Gastroesophageal sphincter (tissue), 4 donors: Measurements from ENCODE around the gene ADAMTS12. TPM values are rescaled to one million over a fixed set of nuclear protein-coding genes. Genes with fewer than 3 reads are reported as not detected.

Experiments
- ATAC-seq: fragments of 150-250 bp; one replicate; pipeline ENCODE4 v1.9.1; 2016; ENCODE audit warnings: mild to moderate bottlenecking, moderate library complexity
- H3K27ac ChIP-seq, 4 donors: fragments of 200-600 bp; sonication (generic) in 3 of 4; 1 replicate in 3 of 4; 2 replicates in 1 of 4; pipeline ENCODE4 v1.5.1; 2016 to 2019
- H3K27me3 ChIP-seq: fragments of 200-600 bp; sonication (generic); one replicate; pipeline ENCODE4 v1.5.1; 2019
- H3K36me3 ChIP-seq, 2 donors: fragments of 200-600 bp; sonication (generic); one replicate each; pipeline ENCODE4 v1.5.1; 2019; ENCODE audit warnings: control low read depth in 1 of 2
- H3K4me1 ChIP-seq, 3 donors: fragments of 200-600 bp; sonication (generic); 1 replicate in 2 of 3; 2 replicates in 1 of 3; pipeline ENCODE4 v1.5.1; 2016 to 2019; ENCODE audit warnings: control low read depth in 2 of 3
- H3K4me3 ChIP-seq, 2 donors: fragments of 200-600 bp; sonication (generic); one replicate each; pipeline ENCODE4 v1.5.1; 2019; ENCODE audit warnings: mild to moderate bottlenecking in 1 of 2, moderate library complexity in 1 of 2
- H3K9me3 ChIP-seq, 3 donors: fragments of 200-600 bp; sonication (generic); one replicate each; pipeline ENCODE4 v1.5.1; 2017 to 2019; ENCODE audit warnings: control low read depth in 2 of 3
- CTCF ChIP-seq, 4 experiments: fragments of 200-600 bp in 2 of 4; fragments of 450-650 bp in 2 of 4; sonication (generic) in 1 of 4; IDR thresholded peaks; one replicate each; pipeline ENCODE4 v1.5.1; 2017 to 2019; ENCODE audit warnings: antibody characterized with exemption in 4 of 4, mild to moderate bottlenecking in 2 of 4, moderate library complexity in 2 of 4
- EP300 ChIP-seq: sonication (generic); formaldehyde crosslinking; IDR thresholded peaks from one replicate; pipeline ENCODE4 v1.6.1; 2017; ENCODE audit warnings: antibody characterized with exemption, mild to moderate bottlenecking
- POLR2A ChIP-seq, 2 donors: fragments of 450-650 bp; IDR thresholded peaks; one replicate each; pipeline ENCODE4 v1.6.1; 2017; ENCODE audit warnings: antibody characterized with exemption in 2 of 2, mild to moderate bottlenecking in 2 of 2, moderate library complexity in 1 of 2
- POLR2AphosphoS5 ChIP-seq: sonication (generic); formaldehyde crosslinking; IDR thresholded peaks from one replicate; pipeline ENCODE4 v1.6.1; 2017; ENCODE audit warnings: antibody characterized with exemption
- WGBS, 2 donors: methylation state at CpG; one replicate each; pipeline ENCODE4 v1.1.5; 2018; ENCODE audit warnings: low coverage in 1 of 2; 5-methylcytosine and 5-hydroxymethylcytosine counted together
- total RNA-seq, 4 donors: library from RNA; depleted of rRNA; stranded (reverse); fragments of >200 nt; gene quantifications; one replicate each; pipeline ENCODE4 v1.1.0, GENCODE V29; 2016

The ADAMTS12 gene
- total RNA-seq, 4 donors from 2014 or later, result 2.6 to 6.5 (median 5.2) TPM

GRCh38 chr5:33671700-33672291 is 220.0 kb downstream of the ADAMTS12 start:
- ATAC-seq, result no peak
- WGBS, 2 donors, result 100% methylated on average over 1 of the region's 1 CpG
- no peaks in the 10 kb centered on the region for H3K36me3 ChIP-seq

GRCh38 chr5:33662722-33663427 is 228.9 kb downstream of the ADAMTS12 start:
- H3K27ac ChIP-seq, result no peak overlapping the region
- 64 to 70% methylated on average over 2 to 8 of the region's 8 CpGs for WGBS, 2 donors
- no peaks in the 10 kb centered on the region for H3K4me1 ChIP-seq
- peaks cover 0 to 14% of the 10 kb centered on the region in 2 donors for H3K36me3 ChIP-seq
- H3K4me3 ChIP-seq, result no peak overlapping the region
- no peaks in the 10 kb centered on the region for H3K27me3 ChIP-seq
- H3K9me3 ChIP-seq, result no peaks in the 10 kb centered on the region
- no peak for ATAC-seq
- TF ChIP-seq POLR2A (IDR thresholded peaks at IDR 0.05), result no peak
- TF ChIP-seq EP300, result no peak
- no peak for TF ChIP-seq CTCF (IDR thresholded peaks at IDR 0.05)
- TF ChIP-seq POLR2AphosphoS5, result no peak

More at GRCh38 chr5:33671700-33672291, 220.0 kb downstream of the ADAMTS12 start:
- H3K27ac ChIP-seq, result no peak overlapping the region
- H3K4me1 ChIP-seq, result no peaks in the 10 kb centered on the region
- no peaks in the 10 kb centered on the region for H3K27me3 ChIP-seq
- no peak overlapping the region for H3K4me3 ChIP-seq
- no peak for TF ChIP-seq POLR2A (IDR thresholded peaks at IDR 0.05)
- TF ChIP-seq CTCF (IDR thresholded peaks at IDR 0.05), result no peak
- no peak for TF ChIP-seq EP300
- TF ChIP-seq POLR2AphosphoS5, result no peak
- no peaks in the 10 kb centered on the region for H3K9me3 ChIP-seq

- TF ChIP-seq EP300, result no peak
- TF ChIP-seq POLR2AphosphoS5, result no peak
- no peak for ATAC-seq
- H3K36me3 ChIP-seq, result peaks cover 0 to 19% of the 10 kb centered on the region in 2 donors
Observed at GRCh38 chr5:33659526-33660169, 232.1 kb downstream of the ADAMTS12 start.

GRCh38 chr5:33657804-33658440 is 233.9 kb downstream of the ADAMTS12 start:
- H3K36me3 ChIP-seq, result peaks cover 0 to 19% of the 10 kb centered on the region in 2 donors
- H3K27ac ChIP-seq, result no peak overlapping the region
- no peak for TF ChIP-seq POLR2A (IDR thresholded peaks at IDR 0.05)
- no peak for TF ChIP-seq CTCF (IDR thresholded peaks at IDR 0.05)
- no peak for TF ChIP-seq POLR2AphosphoS5
- no peak for TF ChIP-seq EP300
- H3K4me3 ChIP-seq, result no peak overlapping the region
- ATAC-seq, result no peak
- no peaks in the 10 kb centered on the region for H3K4me1 ChIP-seq
- no peaks in the 10 kb centered on the region for H3K27me3 ChIP-seq
- WGBS, 2 donors, result 84 to 100% methylated on average over 1 to 5 of the region's 5 CpGs
- no peaks in the 10 kb centered on the region for H3K9me3 ChIP-seq

More at GRCh38 chr5:33659526-33660169, 232.1 kb downstream of the ADAMTS12 start:
- whole genome bisulfite sequencing, 2 donors, result 72% methylated on average over 2 of the region's 2 CpGs; no CpG with 5 or more reads in 1 of the 2 donors
- H3K27ac ChIP-seq, result no peak overlapping the region
- H3K4me1 ChIP-seq, result no peaks in the 10 kb centered on the region
- no peaks in the 10 kb centered on the region for H3K27me3 ChIP-seq
- H3K4me3 ChIP-seq, result no peak overlapping the region
- no peaks in the 10 kb centered on the region for H3K9me3 ChIP-seq

GRCh38 chr5:33657176-33657575 is 234.6 kb downstream of the ADAMTS12 start:
- H3K9me3 ChIP-seq, result no peaks in the 10 kb centered on the region
- no peaks in the 10 kb centered on the region for H3K27me3 ChIP-seq
- H3K4me1 ChIP-seq, result no peaks in the 10 kb centered on the region
- TF ChIP-seq POLR2AphosphoS5 (no peak), POLR2A (IDR thresholded peaks at IDR 0.05) (no peak), CTCF (IDR thresholded peaks at IDR 0.05) (no peak), EP300 (no peak)
- H3K4me3 ChIP-seq, result no peak overlapping the region
- no peak overlapping the region for H3K27ac ChIP-seq
- no peak for ATAC-seq
- peaks cover 0 to 19% of the 10 kb centered on the region in 2 donors for H3K36me3 ChIP-seq
